Heart left ventricle (tissue), 13 donors: Measurements from ENCODE around the gene RHBDL3.

Experiments used
- POLR2A ChIP-seq, 2 donors: fragments of 450-650 bp; IDR thresholded peaks; one replicate each; pipeline ENCODE4 v1.6.1; 2017; ENCODE audit warnings: antibody characterized with exemption in 2 of 2, mild to moderate bottlenecking in 2 of 2, moderate library complexity in 2 of 2
- TF ChIP-seq, protein P1 (sequence below), 12 donors: fragments of 200-600 bp; sonication (generic) in 4 of 12; IDR thresholded peaks; one replicate each; pipeline versions ENCODE4 v1.5.0 to v1.8.0; 2018 to 2022; ENCODE audit warnings: antibody characterized with exemption in 12 of 12, mild to moderate bottlenecking in 5 of 12
- donor health status: ischemic (EF 13 %, LVEDD 7.1; RV severe dilation, severe dysfunction).
- donor health status: DM: no; HTN: yes; CAD: no.
- donor health status: DM: no; HTN: no; CAD: no.
- donor health status: ischemic (EF 25% LVEDD 6.9; RV normal size, moderate dysfunction).
- donor health status: ischemic (EF 25% LVEDD 5.7; RV mildly dilated, moderate dysfunction).
- donor health status: ischemic (EF 35%, LVEDD 5.7; RV mildly dilated, moderate dysfunction).
- donor health status: nonischemic (EF 11% LVEDD 7.7; RV severe dilation, severe dysfunction).
- donor health status: DM: yes; HTN: yes; CAD: no.
- donor health status: PGD.
- donor health status: ischemic (EF 29% LVEDD 5.4; RV normal size, mild dysfunction).
- donor health status: nonischemic (EF 23%, LVEDD 6.1; RV moderate dilation, normal function).

- TF ChIP-seq, protein P1, sequence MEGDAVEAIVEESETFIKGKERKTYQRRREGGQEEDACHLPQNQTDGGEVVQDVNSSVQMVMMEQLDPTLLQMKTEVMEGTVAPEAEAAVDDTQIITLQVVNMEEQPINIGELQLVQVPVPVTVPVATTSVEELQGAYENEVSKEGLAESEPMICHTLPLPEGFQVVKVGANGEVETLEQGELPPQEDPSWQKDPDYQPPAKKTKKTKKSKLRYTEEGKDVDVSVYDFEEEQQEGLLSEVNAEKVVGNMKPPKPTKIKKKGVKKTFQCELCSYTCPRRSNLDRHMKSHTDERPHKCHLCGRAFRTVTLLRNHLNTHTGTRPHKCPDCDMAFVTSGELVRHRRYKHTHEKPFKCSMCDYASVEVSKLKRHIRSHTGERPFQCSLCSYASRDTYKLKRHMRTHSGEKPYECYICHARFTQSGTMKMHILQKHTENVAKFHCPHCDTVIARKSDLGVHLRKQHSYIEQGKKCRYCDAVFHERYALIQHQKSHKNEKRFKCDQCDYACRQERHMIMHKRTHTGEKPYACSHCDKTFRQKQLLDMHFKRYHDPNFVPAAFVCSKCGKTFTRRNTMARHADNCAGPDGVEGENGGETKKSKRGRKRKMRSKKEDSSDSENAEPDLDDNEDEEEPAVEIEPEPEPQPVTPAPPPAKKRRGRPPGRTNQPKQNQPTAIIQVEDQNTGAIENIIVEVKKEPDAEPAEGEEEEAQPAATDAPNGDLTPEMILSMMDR (IDR thresholded peaks at IDR 0.05) = no peak
- no peak for TF ChIP-seq POLR2A (IDR thresholded peaks at IDR 0.05)
Observed at GRCh38 chr17:32299580-32300164, 34.0 kb downstream of the RHBDL3 start.
